ENCODE data around the gene ZC3HAV1.

The ZC3HAV1 gene

GRCh38 chr7:139051655-139052054, 57.9 kb downstream of the ZC3HAV1 start:
- Histone ChIP-seq H2AFZ (ENCODE audit: insufficient read depth, low read length, poor library complexity) (no peak overlapping the region), H3K4me2 (ENCODE audit: low read length) (no peak overlapping the region), H3K14ac (ENCODE audit: low read length) (no peak overlapping the region), H3K79me2 (ENCODE audit: control insufficient read depth, insufficient read depth, low read length, poor library complexity) (no peaks in the 10 kb centered on the region), H2BK120ac (ENCODE audit: insufficient read depth, low read length, poor library complexity) (no peak overlapping the region), H3K4me1 (ENCODE audit: control insufficient read depth in 1 of 2, insufficient read depth in 2 of 2, low read length in 2 of 2) (no peaks in the 10 kb centered on the region), H4K8ac (ENCODE audit: low read depth, low read length) (no peak overlapping the region), H3K4ac (ENCODE audit: low read depth, low read length) (no peak overlapping the region), H4K12ac (ENCODE audit: low read depth, low read length) (no peak overlapping the region), H3K36me3 (ENCODE audit: control insufficient read depth in 1 of 2, insufficient read depth in 2 of 2, low read length in 2 of 2) (peaks cover 0 to 4% of the 10 kb centered on the region in 2 experiments), H3K23ac (ENCODE audit: low read length) (no peak overlapping the region), H3K9ac (ENCODE audit: low read length) (no peak overlapping the region), H2BK5ac (ENCODE audit: low read depth, low read length, poor library complexity) (no peak overlapping the region), H3K9me3 (ENCODE audit: insufficient read depth, low read depth, low read length) (no peaks in the 10 kb centered on the region), H3K79me1 (ENCODE audit: low read length) (no peaks in the 10 kb centered on the region), H3K18ac (ENCODE audit: low read length) (no peak overlapping the region), H3K27me3 (ENCODE audit: insufficient read depth, low read length) (no peaks in the 10 kb centered on the region), H2BK12ac (ENCODE audit: low read length) (no peak overlapping the region), H3K4me3 (ENCODE audit: low read depth, low read length) (no peak overlapping the region), H3K27ac (ENCODE audit: low read depth, low read length) (no peak overlapping the region), H4K91ac (ENCODE audit: low read depth, low read length) (no peak overlapping the region), H2AK5ac (ENCODE audit: low read length) (no peak overlapping the region)
- DNase-seq: no peak

GRCh38 chr7:139049936-139050335, 59.6 kb downstream of the ZC3HAV1 start:
- DNase-seq: no peak
- no CpG with 5 or more reads among the region's 1 CpG for WGBS (ENCODE audit: extremely low coverage, insufficient coverage, insufficient read length)
- Histone ChIP-seq H4K12ac (ENCODE audit: low read depth, low read length) (no peak overlapping the region), H3K9me3 (ENCODE audit: insufficient read depth, low read depth, low read length) (no peaks in the 10 kb centered on the region), H3K79me2 (ENCODE audit: control insufficient read depth, insufficient read depth, low read length, poor library complexity) (no peaks in the 10 kb centered on the region), H3K4me3 (ENCODE audit: low read depth, low read length) (no peak overlapping the region), H3K14ac (ENCODE audit: low read length) (no peak overlapping the region), H3K27me3 (ENCODE audit: insufficient read depth, low read length) (no peaks in the 10 kb centered on the region), H3K4me2 (ENCODE audit: low read length) (no peak overlapping the region), H3K27ac (ENCODE audit: low read depth, low read length) (no peak overlapping the region), H3K4ac (ENCODE audit: low read depth, low read length) (no peak overlapping the region), H2BK5ac (ENCODE audit: low read depth, low read length, poor library complexity) (no peak overlapping the region), H4K8ac (ENCODE audit: low read depth, low read length) (no peak overlapping the region), H2BK120ac (ENCODE audit: insufficient read depth, low read length, poor library complexity) (no peak overlapping the region), H3K23ac (ENCODE audit: low read length) (no peak overlapping the region), H2BK12ac (ENCODE audit: low read length) (no peak overlapping the region), H4K91ac (ENCODE audit: low read depth, low read length) (no peak overlapping the region), H3K4me1 (ENCODE audit: control insufficient read depth in 1 of 2, insufficient read depth in 2 of 2, low read length in 2 of 2) (no peaks in the 10 kb centered on the region), H3K79me1 (ENCODE audit: low read length) (no peaks in the 10 kb centered on the region), H3K36me3 (ENCODE audit: control insufficient read depth in 1 of 2, insufficient read depth in 2 of 2, low read length in 2 of 2) (peaks cover 0 to 4% of the 10 kb centered on the region in 2 experiments), H2AK5ac (ENCODE audit: low read length) (no peak overlapping the region), H3K9ac (ENCODE audit: low read length) (no peak overlapping the region), H3K18ac (ENCODE audit: low read length) (no peak overlapping the region), H2AFZ (ENCODE audit: insufficient read depth, low read length, poor library complexity) (no peak overlapping the region)

- H3K4ac ChIP-seq (ENCODE audit: low read depth, low read length): no peak overlapping the region
- no peak overlapping the region for H3K4me3 ChIP-seq (ENCODE audit: low read depth, low read length)
- no CpG with 5 or more reads among the region's 7 CpGs for WGBS (ENCODE audit: extremely low coverage, insufficient coverage, insufficient read length)
- H2BK120ac ChIP-seq (ENCODE audit: insufficient read depth, low read length, poor library complexity): no peak overlapping the region
- no peaks in the 10 kb centered on the region for H3K79me2 ChIP-seq (ENCODE audit: control insufficient read depth, insufficient read depth, low read length, poor library complexity)
- H3K4me1 ChIP-seq (ENCODE audit: control insufficient read depth in 1 of 2, insufficient read depth in 2 of 2, low read length in 2 of 2): no peaks in the 10 kb centered on the region
- H2BK12ac ChIP-seq (ENCODE audit: low read length): no peak overlapping the region
- no peaks in the 10 kb centered on the region for H3K27me3 ChIP-seq (ENCODE audit: insufficient read depth, low read length)
- H3K27ac ChIP-seq (ENCODE audit: low read depth, low read length): no peak overlapping the region
- H2AFZ ChIP-seq (ENCODE audit: insufficient read depth, low read length, poor library complexity): no peak overlapping the region
- H2AK5ac ChIP-seq (ENCODE audit: low read length): no peak overlapping the region
- no peak overlapping the region for H3K4me2 ChIP-seq (ENCODE audit: low read length)
- no peak overlapping the region for H4K12ac ChIP-seq (ENCODE audit: low read depth, low read length)
- no peak overlapping the region for H4K91ac ChIP-seq (ENCODE audit: low read depth, low read length)
- H3K14ac ChIP-seq (ENCODE audit: low read length): no peak overlapping the region
- H3K36me3 ChIP-seq (ENCODE audit: control insufficient read depth in 1 of 2, insufficient read depth in 2 of 2, low read length in 2 of 2): peaks cover 0 to 4% of the 10 kb centered on the region in 2 experiments
- H3K23ac ChIP-seq (ENCODE audit: low read length): no peak overlapping the region
- H3K9ac ChIP-seq (ENCODE audit: low read length): no peak overlapping the region
- H4K8ac ChIP-seq (ENCODE audit: low read depth, low read length): no peak overlapping the region
- no peak for DNase-seq
- H3K79me1 ChIP-seq (ENCODE audit: low read length): no peaks in the 10 kb centered on the region
- no peak overlapping the region for H3K18ac ChIP-seq (ENCODE audit: low read length)
- H3K9me3 ChIP-seq (ENCODE audit: insufficient read depth, low read depth, low read length): no peaks in the 10 kb centered on the region
- H2BK5ac ChIP-seq (ENCODE audit: low read depth, low read length, poor library complexity): no peak overlapping the region
Observed at GRCh38 chr7:139049111-139049510, 60.4 kb downstream of the ZC3HAV1 start.

GRCh38 chr7:139047970-139048369, 61.5 kb downstream of the ZC3HAV1 start:
- Histone ChIP-seq H3K4me2 (ENCODE audit: low read length) (no peak overlapping the region), H4K12ac (ENCODE audit: low read depth, low read length) (no peak overlapping the region), H3K9ac (ENCODE audit: low read length) (no peak overlapping the region), H2BK120ac (ENCODE audit: insufficient read depth, low read length, poor library complexity) (no peak overlapping the region), H2BK12ac (ENCODE audit: low read length) (no peak overlapping the region), H3K4ac (ENCODE audit: low read depth, low read length) (no peak overlapping the region), H3K18ac (ENCODE audit: low read length) (no peak overlapping the region), H3K36me3 (ENCODE audit: control insufficient read depth in 1 of 2, insufficient read depth in 2 of 2, low read length in 2 of 2) (peaks cover 0 to 4% of the 10 kb centered on the region in 2 experiments), H2AFZ (ENCODE audit: insufficient read depth, low read length, poor library complexity) (no peak overlapping the region), H3K9me3 (ENCODE audit: insufficient read depth, low read depth, low read length) (no peaks in the 10 kb centered on the region), H2BK5ac (ENCODE audit: low read depth, low read length, poor library complexity) (no peak overlapping the region), H3K14ac (ENCODE audit: low read length) (no peak overlapping the region), H3K79me2 (ENCODE audit: control insufficient read depth, insufficient read depth, low read length, poor library complexity) (no peaks in the 10 kb centered on the region), H3K4me3 (ENCODE audit: low read depth, low read length) (no peak overlapping the region), H3K27me3 (ENCODE audit: insufficient read depth, low read length) (no peaks in the 10 kb centered on the region), H4K8ac (ENCODE audit: low read depth, low read length) (no peak overlapping the region), H3K4me1 (ENCODE audit: control insufficient read depth in 1 of 2, insufficient read depth in 2 of 2, low read length in 2 of 2) (no peaks in the 10 kb centered on the region), H3K79me1 (ENCODE audit: low read length) (no peaks in the 10 kb centered on the region), H3K27ac (ENCODE audit: low read depth, low read length) (no peak overlapping the region), H4K91ac (ENCODE audit: low read depth, low read length) (no peak overlapping the region), H3K23ac (ENCODE audit: low read length) (no peak overlapping the region), H2AK5ac (ENCODE audit: low read length) (no peak overlapping the region)
- no CpG with 5 or more reads among the region's 3 CpGs for WGBS (ENCODE audit: extremely low coverage, insufficient coverage, insufficient read length)
- no peak for DNase-seq

All from trophoblast cell (in vitro differentiated cells and primary cell).